Ovary (tissue), 3 donors: ENCODE results near the gene LARP6.

Experiments
- EP300 ChIP-seq: sonication (generic); formaldehyde crosslinking; IDR thresholded peaks from one replicate; pipeline ENCODE4 v1.6.1; 2017; ENCODE audit warnings: antibody characterized with exemption
- TF ChIP-seq, protein P1 (sequence below), 3 donors: fragments of 450-650 bp in 2 of 3; fragments of 200-600 bp in 1 of 3; IDR thresholded peaks; one replicate each; pipeline versions ENCODE4 v1.5.1 to v1.8.0; 2016 to 2022; ENCODE audit warnings: antibody characterized with exemption in 3 of 3, mild to moderate bottlenecking in 1 of 3
- donor health status: DM: no; HTN: no; CAD: no.

DNA sequence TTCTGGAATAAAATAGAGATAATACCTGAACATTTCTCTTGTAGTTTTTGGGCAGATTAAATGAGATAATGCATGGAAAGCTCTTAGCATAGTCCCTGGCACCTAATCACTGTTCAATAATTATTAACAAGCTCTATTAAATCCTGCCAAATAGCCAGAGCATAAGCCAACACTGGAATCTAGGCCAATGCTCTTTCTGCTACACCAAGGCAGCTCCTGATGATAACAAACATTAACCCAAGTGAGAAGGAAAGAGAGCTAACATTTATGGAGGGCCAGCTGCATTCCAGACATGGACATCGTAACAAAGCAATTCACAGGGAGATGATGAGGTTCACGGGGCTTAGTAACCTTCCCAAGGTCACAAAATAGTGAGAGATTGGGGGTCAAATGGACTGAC, 23.3 kb downstream of the LARP6 start:
- TF ChIP-seq, protein P1, sequence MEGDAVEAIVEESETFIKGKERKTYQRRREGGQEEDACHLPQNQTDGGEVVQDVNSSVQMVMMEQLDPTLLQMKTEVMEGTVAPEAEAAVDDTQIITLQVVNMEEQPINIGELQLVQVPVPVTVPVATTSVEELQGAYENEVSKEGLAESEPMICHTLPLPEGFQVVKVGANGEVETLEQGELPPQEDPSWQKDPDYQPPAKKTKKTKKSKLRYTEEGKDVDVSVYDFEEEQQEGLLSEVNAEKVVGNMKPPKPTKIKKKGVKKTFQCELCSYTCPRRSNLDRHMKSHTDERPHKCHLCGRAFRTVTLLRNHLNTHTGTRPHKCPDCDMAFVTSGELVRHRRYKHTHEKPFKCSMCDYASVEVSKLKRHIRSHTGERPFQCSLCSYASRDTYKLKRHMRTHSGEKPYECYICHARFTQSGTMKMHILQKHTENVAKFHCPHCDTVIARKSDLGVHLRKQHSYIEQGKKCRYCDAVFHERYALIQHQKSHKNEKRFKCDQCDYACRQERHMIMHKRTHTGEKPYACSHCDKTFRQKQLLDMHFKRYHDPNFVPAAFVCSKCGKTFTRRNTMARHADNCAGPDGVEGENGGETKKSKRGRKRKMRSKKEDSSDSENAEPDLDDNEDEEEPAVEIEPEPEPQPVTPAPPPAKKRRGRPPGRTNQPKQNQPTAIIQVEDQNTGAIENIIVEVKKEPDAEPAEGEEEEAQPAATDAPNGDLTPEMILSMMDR (IDR thresholded peaks at IDR 0.05): no peak
- no peak for TF ChIP-seq EP300
